22Rv1 (cell line): Measurements from ENCODE around the gene ITGB2.

Source experiments
- H3K27ac ChIP-seq: fragments of 450-650 bp; 2 replicates; pipeline ENCODE4 v1.5.1; 2017
- CTCF ChIP-seq: fragments of 450-650 bp; IDR thresholded peaks from 2 replicates; pipeline ENCODE4 v1.5.1; 2017; ENCODE audit warnings: mild to moderate bottlenecking
- ZFX ChIP-seq: fragments of 450-650 bp; IDR thresholded peaks from 2 replicates; pipeline ENCODE4 v1.6.1; 2017; ENCODE audit warnings: antibody characterized with exemption, borderline replicate concordance

Gene ITGB2

GRCh38 chr21:44920694-44921604 lies at the start of gene ITGB2:
Gene ITGB2, minus strand, starts transcription at chr21:44920899. Its CDS starts 10,117 bp downstream, at chr21:44910782.
- no peak for TF ChIP-seq CTCF
- no peak for TF ChIP-seq ZFX
- H3K27ac ChIP-seq = no peak within 1 kb of the TSS

DNA sequence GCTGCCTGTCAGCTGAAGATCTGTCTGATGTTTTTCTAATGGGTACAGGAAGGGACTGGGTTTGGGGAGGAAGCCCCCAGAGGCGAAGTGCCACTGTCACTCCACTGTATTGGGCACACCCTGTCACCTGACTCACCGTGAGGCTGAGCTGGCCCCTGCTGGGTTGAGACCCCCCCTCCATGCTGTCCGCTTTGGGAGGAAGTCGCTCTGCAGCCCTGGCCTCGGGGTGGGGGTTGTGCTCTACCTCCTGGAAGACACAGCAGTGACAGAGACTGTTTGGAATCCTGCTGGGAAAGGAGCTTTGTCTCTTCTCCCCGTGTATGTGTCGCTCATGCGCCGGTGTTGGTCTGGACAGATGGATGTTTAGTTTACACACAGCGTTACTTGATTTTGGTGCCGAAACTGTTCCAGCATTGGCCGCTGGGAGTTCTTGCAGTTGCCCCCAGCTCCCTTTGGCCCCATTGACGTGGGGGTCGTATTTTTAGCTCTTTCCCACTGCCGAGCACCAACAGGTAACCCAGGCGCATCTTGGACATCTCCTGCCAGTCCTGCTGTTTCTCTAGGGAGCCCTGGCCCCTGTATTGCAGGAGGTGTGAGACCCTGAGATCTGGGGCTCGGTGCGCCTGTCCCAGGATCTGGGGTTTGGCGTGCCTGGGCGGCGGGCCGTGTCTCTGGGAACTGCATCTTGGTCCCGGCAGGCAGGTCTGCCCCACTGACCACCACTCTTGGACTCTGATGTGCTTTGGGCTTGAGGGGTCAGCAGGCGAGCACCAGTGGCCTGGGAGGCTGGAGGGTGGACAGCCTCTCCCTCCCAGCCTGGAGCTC lies 49.4 kb upstream of the ITGB2 start:
- no peak overlapping the region for H3K27ac ChIP-seq
- TF ChIP-seq CTCF (no peak), ZFX (no peak)

- H3K27ac ChIP-seq = no peak overlapping the region
- TF ChIP-seq CTCF (no peak), ZFX (no peak)
These were observed 48.5 kb upstream of the ITGB2 start for GRCh38 chr21:44969066-44969670.

GRCh38 chr21:44967082-44968047 lies 46.7 kb upstream of the ITGB2 start:
- H3K27ac ChIP-seq = no peak overlapping the region
- TF ChIP-seq CTCF = no peak
- TF ChIP-seq ZFX = no peak

DNA sequence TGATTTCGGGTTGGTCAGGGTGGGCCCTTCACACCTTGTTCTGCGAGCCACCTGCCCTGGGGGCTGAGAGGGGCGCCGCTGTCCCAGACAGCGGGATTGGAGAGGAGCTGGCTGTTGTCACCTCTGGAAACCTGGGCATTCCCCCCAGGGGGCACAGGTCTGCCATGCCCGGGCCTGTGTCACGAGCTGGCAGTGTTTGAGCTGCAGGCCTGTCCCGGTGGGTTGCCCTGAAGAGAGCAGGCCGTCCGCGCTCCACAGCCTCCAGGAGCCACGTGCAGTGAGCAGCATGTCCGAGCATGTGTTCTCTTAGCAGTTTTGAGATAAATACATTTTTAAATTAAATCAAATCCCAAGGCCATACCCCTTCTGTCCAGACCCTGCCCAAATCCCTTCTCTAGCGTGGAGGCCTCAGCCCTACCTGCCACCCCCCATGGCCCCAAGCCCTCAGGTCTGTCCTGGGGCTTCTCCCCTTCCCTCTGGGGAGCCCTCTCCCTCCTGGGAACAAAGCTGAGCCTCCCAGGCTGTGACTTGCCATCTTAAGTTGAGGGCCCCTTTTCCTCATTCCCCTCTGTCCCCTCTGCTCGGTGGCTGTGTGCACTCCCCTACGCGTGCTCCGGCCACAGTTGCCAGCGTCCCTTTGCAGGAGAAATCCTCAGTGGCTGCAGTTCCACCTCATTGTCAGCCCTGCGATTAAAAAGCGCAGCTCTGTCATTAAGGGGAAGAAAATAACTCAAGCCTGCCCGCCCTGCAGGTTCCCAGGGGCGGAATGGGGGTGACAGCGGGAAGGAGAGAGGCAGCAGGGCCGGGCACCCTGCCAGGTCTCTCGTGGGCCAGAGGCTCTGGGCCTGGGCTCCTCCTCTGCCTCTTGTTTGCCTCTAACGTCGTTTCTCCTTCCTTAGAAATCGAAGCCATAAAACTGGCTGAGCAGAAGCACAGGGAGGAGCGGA lies 45.7 kb upstream of the ITGB2 start:
- no peak overlapping the region for H3K27ac ChIP-seq

More for the DNA sequence above, 45.7 kb upstream of the ITGB2 start:
- no peak for TF ChIP-seq ZFX
- TF ChIP-seq CTCF = no peak
